HG03442 (cell line): ENCODE data around the gene C2CD4C.
"Not testable (repeated sequence)": the region's sequence is repeated elsewhere in the genome, so short reads cannot be mapped to it uniquely, and the experiment has no call there.

Experiments
- ATAC-seq: cut with Tn5 transposase; IDR thresholded peaks from one replicate; pipeline ENCODE4 v1.9.1; 2021; ENCODE audit warnings: mild to moderate bottlenecking, moderate library complexity; ENCODE audit not compliant: unreplicated experiment

C2CD4C gene

DNA sequence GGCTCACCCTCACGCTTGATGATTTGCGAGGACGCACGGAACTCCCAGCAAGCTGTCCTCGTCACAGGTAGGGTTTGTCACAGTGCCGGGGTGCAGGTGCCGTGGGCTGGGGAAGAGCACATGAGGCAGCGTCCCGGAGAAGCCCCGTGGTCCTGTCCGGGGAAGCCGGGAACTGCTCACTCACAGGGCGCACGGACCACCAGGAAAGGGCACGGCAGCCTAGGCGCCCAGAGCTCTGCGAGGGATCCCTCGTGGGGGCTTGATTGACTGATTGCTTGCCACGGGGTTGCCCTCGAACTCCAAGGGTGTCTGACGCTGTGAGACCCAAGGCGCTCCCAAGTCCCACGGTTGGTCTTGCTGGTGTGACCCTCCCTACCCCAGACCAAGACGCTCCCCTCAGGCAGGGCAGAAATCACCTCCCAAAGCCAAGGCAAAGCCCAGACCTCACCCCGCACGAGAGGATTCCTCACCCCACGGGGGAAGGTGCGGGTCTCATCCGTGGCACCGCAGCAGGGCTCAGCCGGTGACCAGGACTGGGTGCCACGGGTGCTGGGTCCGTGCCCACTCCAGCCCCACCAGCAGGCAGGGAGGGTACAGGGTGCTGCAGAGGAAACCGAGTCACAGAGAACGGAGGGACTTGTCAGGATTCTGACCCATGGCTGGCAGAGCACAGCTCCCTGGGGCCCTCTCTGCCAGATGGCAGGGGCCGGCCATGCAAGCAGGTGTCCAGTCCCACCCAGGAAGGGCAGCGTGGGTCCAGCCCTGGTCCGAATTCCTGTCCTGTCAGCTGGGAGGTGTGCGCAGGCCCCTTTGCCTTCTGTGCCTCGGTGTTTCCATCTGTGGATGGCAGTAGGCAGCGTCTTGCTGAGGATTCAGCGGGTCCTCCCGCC lies 7.7 kb downstream of the C2CD4C start:
- no peak for ATAC-seq

DNA sequence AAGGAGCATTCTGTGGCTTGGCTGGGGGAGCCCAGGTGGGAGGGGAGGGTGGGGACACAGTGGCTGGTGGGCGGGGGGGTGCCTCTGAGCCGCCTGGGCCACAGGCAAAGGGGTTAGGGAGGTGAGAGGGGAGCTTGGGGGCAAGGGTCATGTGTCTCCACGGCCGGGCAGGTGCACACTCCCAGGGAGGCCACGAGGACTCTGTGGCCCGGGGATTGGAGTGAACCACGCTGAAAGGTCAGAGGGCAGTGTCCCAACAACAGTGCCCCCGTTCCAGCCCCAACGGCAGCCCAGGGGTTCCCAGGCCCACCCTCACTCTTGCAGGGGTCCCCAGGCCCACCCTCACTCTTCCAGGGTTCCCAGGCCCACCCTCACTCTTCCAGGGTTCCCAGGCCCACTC lies 9.6 kb downstream of the C2CD4C start:
- ATAC-seq: no peak

DNA sequence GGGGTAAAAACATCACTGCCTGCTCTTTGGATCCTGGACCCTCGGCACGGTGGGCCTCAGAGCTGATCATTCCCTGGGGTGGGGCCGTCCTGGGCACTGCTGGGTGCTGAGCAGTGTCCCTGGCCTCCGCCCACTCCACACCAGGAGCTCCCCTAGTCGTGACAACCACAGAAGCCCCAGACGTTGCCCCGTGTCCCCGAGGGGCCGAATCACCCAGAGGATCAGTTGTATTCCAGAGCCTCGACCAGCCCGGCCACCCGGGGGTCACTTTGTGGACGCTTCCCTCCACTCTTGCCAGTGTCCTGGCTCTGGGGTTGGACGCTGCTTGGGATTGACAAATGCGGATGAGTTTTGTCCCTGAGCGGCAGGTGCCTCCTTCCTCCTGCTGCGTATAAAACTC lies 10.2 kb downstream of the C2CD4C start:
- ATAC-seq: no peak

DNA sequence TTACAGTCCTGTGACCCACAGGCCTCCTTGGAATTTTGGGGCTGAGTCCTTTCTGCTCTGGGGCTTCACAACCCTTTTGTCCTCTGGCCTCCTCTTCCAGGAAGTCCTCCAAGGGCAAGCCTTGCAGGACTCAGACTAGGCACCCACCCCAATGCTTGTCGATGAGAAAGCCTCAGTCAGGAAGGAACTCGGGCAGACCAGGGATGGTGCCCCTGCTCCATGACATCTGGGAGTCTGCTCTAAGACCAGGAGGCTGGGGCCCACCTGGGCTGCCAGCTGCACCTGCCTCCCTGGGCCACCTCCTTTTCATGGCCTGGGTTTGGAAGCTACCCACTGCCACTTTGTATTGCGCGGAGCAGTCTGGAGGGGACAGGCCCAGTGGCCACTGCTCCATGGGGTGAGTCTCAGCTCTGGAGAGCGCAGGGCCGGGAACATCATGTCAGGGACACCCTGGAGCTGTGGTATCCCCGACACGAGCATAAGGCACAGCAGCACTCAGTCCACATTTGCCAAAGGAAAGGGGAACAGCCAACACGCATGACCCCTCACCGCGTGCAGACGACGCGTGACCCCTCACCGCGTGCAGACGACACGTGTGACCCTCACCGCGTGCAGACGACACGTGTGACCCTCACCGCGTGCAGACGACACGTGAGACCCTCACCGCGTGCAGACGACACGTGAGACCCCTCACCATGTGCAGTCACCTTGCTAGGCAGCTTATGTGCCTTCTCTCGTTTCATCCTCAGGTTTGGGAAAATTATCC lies 10.8 kb downstream of the C2CD4C start:
- no peak for ATAC-seq

DNA sequence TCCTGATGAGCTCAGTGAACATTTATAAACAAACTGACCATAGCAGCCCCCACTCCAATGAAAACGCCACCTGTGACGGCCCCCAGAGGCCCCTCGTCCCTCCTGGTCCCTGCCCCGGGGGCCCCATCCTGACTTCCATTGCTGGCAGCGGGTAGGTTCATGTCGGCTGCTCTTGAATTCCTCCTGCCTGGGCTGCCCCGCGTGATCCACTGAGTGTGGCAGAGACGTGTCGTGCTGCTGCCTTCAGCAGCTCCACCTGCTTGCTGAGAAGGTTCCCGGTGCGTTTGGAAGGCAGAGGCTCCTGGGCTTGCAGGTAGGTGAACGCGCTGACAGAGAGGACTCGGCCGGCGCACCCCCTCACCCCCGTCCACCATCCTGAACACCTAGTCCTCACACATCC lies 11.6 kb downstream of the C2CD4C start:
- ATAC-seq: no peak

DNA sequence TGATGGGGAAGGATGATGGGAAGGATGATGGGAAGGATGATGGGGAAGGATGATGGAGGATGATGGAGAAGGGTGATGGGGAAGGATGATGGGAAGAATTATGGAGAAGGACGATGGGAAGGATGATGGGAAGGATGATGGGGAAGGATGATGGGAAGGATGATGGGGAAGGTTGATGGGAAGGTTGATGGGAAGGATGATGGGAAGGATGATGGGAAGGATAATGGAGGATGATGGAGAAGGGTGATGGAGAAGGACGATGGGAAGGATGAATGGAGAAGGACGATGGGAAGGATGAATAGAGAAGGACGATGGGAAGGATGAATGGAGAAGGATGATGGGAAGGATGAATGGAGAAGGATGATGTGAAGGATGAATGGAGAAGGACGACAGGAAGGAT lies 13.5 kb downstream of the C2CD4C start:
- no peak for ATAC-seq

DNA sequence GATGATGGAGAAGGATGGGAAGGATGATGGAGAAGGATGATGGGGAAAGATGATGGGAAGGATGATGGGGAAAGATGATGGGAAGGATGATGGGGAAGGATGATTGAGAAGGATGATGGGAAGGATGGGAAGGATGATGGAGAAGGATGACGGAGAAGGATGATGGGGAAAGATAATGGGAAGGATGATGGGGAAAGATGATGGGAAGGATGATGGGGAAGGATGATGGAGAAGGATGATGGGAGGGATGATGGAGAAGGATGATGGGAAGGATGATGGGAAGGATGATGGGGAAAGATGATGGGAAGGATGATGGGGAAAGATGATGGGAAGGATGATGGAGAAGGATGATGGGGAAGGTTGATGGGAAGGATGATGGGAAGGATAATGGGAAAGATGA lies 14.1 kb downstream of the C2CD4C start:
- ATAC-seq: not testable (repeated sequence)

DNA sequence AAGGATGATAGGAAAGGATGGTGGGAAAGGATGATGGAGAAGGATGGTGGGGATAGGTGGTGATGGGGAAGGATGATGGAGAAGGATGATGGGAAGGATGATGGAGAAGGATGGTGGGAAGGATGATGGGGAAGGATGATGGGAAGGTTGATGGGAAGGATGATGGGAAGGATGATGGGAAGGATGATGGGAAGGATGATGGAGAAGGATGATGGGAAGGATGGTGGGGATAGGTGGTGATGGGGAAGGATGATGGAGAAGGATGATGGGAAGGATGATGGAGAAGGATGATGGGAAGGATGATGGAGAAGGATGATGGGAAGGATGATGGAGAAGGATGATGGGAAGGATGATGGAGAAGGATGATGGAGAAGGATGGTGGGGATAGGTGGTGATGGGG lies 15.4 kb downstream of the C2CD4C start:
- not testable (repeated sequence) for ATAC-seq

DNA sequence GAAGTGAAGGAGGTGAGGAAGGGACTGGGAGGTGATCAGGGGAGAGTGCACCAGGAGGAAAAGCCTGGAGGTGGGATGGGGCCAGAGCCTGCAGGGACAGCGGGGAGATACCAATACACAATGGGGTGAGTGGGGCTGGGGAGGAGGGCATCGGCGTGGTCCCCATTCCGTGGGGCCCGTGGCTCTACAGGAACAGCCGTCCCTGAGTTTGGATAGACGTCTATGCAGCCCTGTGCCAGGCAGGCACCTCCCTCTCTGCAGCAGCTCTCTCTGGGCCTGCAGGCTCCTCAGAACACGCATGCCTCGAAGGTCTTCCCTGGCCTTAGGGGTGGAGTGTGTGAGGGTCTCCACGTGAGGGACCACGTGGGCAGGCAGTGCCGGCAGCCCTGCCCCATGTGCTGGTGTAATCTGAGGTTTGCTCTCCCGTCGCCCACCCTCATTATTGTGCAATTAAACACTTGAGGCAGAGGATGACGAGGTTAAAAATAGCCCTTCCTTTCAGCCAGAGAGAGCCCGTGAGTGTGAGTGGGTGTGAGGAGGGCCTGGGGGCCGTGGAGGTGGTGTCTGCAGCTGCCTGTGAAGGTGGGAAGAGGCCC lies 16.5 kb downstream of the C2CD4C start:
- ATAC-seq: no peak

DNA sequence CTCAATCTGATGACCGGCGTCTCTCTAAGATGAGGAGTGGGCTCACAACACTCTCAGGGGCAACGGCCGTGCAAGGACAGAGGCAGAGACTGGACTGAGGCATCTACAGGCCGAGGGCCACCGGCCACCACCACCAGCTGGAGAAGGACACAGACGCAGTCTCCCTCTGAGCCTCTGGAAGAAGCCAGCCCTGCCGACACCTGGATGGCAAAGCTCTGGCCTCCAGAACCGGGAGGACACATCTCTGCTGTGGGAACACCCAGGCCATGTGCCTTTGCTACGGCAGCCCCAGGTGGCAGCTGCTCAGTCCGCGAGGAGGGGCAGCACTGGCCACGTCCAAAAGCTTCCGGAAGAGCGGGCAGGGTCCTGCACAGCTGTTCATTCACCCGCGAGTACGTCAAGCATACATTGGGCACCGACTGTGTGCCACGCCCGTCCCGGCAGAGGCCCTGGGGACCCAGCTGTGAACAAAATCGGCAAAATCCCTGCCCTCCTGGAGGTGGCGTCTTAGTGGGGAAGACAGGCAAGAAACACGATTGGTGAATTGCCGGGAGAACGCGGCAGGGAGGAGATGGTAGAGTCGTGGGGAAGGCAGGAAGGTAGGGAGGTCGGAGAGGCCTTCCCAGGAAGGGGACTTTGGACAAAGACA lies 17.1 kb downstream of the C2CD4C start:
- ATAC-seq: no peak

DNA sequence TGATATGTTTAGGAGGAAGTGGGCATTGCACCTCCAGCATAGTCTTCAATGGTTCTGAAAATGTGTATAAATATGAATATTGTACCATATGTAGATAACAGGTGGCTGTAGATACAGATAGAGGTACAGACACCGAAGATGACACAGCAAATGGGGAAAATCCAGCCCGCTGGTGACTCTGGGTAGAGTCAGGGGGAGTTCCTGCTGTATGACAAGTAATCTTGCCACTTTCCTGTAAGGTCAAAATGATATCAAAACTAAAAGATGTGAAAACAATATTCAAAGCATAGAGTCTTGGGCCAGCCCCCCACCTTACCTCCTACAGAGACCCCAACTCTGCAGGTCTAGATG lies 17.8 kb downstream of the C2CD4C start:
- no peak for ATAC-seq

DNA sequence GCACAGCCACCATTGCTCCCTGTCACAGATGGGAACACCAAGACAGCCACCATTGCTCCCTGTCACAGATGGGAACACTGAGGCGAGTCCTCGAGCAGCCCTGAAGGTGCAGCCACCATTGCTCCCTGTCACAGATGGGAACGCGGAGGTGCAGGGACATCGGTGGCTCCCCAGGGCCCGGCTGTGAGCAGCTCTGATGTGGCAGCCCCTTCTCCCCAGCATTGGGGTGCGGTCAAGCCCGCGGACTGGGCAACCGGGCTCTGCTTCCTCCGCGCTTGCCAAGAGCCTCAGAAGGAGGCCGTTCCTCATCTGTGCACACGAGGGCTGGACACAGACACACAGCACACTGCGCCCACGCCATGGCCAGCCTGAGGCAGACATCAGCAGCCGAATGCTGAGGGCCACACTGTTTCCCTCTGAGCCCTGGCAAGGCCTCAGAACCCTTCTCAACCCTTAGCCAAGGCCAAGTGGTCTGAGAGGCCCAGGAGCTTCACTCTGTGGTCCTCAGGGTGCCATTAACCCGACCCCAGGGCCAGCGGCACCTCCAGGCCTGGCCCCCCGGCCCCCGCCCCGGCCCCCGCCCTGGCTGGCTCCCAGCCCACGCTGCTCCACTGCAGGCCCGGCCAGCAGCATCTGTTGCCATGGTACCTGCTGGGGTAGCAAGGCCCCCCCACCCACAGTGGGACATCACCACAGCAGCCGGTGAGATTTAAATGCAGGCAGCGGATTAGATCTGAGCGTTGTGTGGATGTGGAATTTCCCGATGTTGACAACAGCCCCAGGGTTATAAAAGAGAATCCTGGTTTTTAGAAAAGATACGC lies 18.4 kb downstream of the C2CD4C start:
- ATAC-seq: no peak

DNA sequence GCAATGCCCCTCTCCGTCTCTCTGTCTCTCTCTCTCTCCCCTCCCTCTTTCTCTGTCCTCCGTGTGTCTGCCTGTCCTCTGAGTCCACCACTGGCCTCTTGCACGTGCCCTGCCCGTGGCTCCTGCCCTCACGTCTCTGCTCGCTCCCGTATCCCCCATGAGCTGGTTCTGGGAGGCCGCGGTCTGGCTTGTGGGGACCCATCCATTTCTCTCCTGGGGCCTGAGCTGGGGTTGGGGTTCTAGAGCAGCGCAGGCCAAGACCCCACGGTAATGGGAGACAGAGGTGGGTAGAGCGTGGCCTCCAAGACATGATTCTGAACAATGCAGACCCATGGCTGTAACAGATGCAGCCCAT lies 19.0 kb downstream of the C2CD4C start:
- ATAC-seq: no peak

DNA sequence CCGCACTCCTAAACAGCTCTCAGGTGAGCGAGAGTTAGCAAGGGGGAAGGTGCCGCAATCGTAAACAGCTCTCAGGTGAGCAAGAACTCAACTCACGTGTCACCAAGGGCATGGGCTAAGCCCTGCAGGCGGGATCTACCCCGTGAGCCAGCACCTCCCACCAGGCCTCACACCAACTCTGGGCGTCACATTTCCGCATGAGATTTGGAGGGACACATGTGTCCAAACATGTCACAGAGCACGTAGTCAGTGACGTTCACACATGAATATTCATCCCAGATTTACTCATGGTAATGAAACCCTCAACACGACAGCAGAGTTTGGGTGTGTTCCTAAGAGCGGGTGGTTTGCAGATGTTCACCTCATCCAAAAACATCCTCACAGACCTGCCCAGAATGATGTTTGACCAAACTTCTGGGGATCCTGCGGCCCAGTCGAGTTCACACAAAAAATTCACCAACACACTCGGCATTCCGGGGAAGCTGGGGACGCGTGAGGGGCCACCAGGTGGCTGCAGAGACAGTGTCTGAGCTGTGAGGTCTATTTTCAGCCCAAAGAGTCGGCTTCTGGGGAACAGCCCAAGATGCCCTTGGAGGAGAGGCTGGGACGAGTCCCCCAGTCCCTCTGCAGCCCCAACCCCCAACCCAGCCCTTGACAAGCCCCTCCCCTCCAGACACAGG lies 19.6 kb downstream of the C2CD4C start:
- ATAC-seq: no peak

DNA sequence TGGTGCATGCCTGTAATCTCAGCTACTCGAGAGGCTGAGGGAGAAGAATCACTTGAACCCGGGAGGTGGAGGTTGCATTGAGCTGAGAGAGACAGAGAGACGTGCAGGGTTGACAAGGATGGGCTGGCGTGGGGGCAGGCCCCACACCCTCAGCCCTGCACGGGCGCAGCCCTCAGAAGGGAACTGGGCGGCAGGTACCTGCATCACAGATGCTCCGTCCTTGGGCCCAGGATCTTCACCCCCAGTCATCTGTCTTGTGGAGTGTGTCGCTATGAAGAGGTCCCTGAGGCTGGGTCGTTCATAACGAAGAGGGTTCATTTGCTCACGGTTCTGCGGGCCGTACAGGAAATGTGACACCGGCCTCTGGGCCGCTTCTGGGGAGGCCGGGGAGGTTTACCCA lies 20.3 kb downstream of the C2CD4C start:
- no peak for ATAC-seq

DNA sequence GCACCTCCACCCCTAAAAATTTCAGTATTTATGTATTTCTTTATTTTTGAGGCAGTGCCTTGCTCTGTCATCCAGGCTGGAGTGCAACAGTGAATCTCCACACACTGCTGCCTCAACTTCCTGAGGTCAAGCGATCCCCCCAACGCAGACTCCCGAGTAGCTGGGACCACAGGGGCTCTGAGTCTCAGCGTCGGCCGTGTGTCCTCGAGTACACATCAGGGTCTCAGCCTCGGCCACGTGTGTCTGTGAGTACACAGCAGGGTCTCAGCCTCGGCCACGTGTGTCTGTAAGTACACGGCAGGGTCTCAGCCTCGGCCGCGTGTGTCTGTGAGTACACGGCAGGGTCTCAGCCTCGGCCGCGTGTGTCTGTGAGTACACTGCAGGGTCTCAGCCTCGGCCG lies 21.2 kb downstream of the C2CD4C start:
- ATAC-seq: no peak

DNA sequence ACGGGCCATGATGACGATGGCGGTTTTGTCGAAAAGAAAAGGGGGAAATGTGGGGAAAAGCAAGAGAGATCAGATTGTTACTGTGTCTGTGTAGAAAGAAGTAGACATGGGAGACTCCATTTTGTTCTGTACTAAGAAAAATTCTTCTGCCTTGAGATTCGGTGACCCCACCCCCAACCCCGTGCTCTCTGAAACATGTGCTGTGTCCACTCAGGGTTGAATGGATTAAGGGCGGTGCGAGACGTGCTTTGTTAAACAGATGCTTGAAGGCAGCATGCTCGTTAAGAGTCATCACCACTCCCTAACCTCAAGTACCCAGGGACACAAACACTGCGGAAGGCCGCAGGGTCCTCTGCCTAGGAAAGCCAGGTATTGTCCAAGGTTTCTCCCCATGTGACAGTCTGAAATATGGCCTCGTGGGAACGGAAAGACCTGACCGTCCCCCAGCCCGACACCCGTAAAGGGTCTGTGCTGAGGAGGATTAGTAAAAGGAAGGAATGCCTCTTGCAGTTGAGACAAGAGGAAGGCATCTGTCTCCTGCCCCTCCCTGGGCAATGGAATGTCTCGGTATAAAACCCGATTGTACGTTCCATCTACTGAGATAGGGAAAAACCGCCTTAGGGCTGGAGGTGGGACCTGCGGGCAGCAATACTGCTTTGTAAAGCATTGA lies 22.2 kb downstream of the C2CD4C start:
- not testable (repeated sequence) for ATAC-seq

DNA sequence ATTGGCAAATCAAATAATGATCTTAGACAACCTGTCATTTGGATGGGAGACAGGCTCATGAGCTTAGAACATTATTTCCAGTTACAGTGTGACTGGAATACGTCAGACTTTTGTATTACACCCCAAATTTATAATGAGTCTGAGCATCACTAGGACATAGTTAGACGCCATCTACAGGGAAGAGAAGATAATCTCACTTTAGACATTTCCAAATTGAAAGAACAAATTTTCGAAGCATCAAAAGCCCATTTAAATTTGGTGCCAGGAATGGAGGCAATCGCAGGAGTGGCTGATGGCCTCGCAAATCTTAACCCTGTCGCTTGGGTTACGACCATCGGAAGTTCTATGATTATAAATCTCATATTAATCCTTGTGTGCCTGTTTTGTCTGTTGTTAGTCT lies 22.8 kb downstream of the C2CD4C start:
- ATAC-seq: not testable (repeated sequence)

DNA sequence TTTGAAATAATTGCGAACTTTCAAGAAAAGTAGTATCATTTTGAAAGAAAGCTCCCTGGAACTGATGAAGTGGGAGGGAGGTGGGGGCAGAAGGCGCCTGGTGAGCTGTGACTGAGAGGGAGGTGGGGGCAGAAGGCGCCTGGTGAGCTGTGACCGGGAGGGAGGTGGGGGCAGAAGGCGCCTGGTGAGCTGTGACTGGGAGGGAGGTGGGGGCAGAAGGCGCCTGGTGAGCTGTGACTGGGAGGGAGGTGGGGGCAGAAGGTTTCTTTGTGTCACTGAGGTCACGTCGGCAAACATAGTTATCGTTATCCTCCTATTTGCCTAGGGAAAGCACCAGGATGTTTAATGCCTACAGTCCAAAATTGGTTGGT lies 24.2 kb downstream of the C2CD4C start:
- no peak for ATAC-seq
